B cell (primary cell): ENCODE results near the gene ZMYND10.

ENCODE experiments used
- EZH2 ChIP-seq: IDR thresholded peaks from 2 replicates; pipeline ENCODE4 v1.6.1; 2012; ENCODE audit warnings: borderline replicate concordance, low read depth, mild to moderate bottlenecking, moderate library complexity, low read length; ENCODE audit not compliant: insufficient read depth, poor library complexity, severe bottlenecking
- TF ChIP-seq, protein P1 (sequence below): fragments of 200-600 bp; IDR thresholded peaks from one replicate; pipeline ENCODE4 v1.8.0; 2022; ENCODE audit warnings: antibody characterized with exemption, mild to moderate bottlenecking

- TF ChIP-seq, protein P1, sequence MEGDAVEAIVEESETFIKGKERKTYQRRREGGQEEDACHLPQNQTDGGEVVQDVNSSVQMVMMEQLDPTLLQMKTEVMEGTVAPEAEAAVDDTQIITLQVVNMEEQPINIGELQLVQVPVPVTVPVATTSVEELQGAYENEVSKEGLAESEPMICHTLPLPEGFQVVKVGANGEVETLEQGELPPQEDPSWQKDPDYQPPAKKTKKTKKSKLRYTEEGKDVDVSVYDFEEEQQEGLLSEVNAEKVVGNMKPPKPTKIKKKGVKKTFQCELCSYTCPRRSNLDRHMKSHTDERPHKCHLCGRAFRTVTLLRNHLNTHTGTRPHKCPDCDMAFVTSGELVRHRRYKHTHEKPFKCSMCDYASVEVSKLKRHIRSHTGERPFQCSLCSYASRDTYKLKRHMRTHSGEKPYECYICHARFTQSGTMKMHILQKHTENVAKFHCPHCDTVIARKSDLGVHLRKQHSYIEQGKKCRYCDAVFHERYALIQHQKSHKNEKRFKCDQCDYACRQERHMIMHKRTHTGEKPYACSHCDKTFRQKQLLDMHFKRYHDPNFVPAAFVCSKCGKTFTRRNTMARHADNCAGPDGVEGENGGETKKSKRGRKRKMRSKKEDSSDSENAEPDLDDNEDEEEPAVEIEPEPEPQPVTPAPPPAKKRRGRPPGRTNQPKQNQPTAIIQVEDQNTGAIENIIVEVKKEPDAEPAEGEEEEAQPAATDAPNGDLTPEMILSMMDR, result no peak
- no peak for TF ChIP-seq EZH2
These were observed 46.7 kb upstream of the ZMYND10 start for GRCh38 chr3:50392101-50392715.
